ENCODE measurements around the gene STOML2. TPM values are rescaled to one million over a fixed set of nuclear protein-coding genes. Genes with fewer than 3 reads are reported as not detected.

STOML2 gene
- total RNA-seq, 1 donor from 2014 or later: 186 TPM

- no peaks in the 10 kb centered on the region for H3K9me3 Mint-ChIP-seq
- no peaks in the 10 kb centered on the region for H3K27me3 Mint-ChIP-seq (ENCODE audit: low read depth)
- peaks cover 35% of the 10 kb centered on the region for H3K4me1 Mint-ChIP-seq
- TF ChIP-seq CTCF (conservative IDR thresholded peaks at IDR 0.05): no peak
- no peaks in the 10 kb centered on the region for H3K36me3 Mint-ChIP-seq (ENCODE audit: low read depth)
- no peak for DNase-seq (ENCODE audit: low read depth, low spot score)
- no peak overlapping the region for H3K27ac Mint-ChIP-seq (ENCODE audit: unreplicated experiment)
- H3K4me3 Mint-ChIP-seq: peak overlapping the region; percentile 60
These were observed 5.4 kb downstream of the STOML2 start for GRCh38 chr9:35097573-35097972.

- no peaks in the 10 kb centered on the region for H3K9me3 Mint-ChIP-seq
- peak within 1 kb of the TSS; percentile 91 for H3K4me3 Mint-ChIP-seq
- peak; percentile 80 for TF ChIP-seq CTCF (conservative IDR thresholded peaks at IDR 0.05)
- no peaks in the 10 kb centered on the region for H3K27me3 Mint-ChIP-seq (ENCODE audit: low read depth)
- peak within 1 kb of the TSS; percentile 91 for H3K27ac Mint-ChIP-seq (ENCODE audit: unreplicated experiment)
- DNase-seq (ENCODE audit: low read depth, low spot score): peak; percentile 82
- peaks cover 24% of the 10 kb centered on the region for H3K4me1 Mint-ChIP-seq
- H3K36me3 Mint-ChIP-seq (ENCODE audit: low read depth): no peaks in the 10 kb centered on the region
These were observed 6.7 kb downstream of the STOML2 start, which contains the start of gene PIGO for GRCh38 chr9:35096035-35096849. Gene PIGO, minus strand, starts transcription at chr9:35096591. Its CDS starts 1,026 bp downstream, at chr9:35095565.

- H3K4me1 Mint-ChIP-seq: peaks cover 13% of the 10 kb centered on the region
- no peak for DNase-seq (ENCODE audit: low read depth, low spot score)
- TF ChIP-seq CTCF (conservative IDR thresholded peaks at IDR 0.05): no peak
- H3K27me3 Mint-ChIP-seq (ENCODE audit: low read depth): no peaks in the 10 kb centered on the region
- H3K9me3 Mint-ChIP-seq: no peaks in the 10 kb centered on the region
- no peak overlapping the region for H3K4me3 Mint-ChIP-seq
- H3K36me3 Mint-ChIP-seq (ENCODE audit: low read depth): no peaks in the 10 kb centered on the region
- no peak overlapping the region for H3K27ac Mint-ChIP-seq (ENCODE audit: unreplicated experiment)
These were observed 11.4 kb downstream of the STOML2 start for GRCh38 chr9:35091536-35091935.

- DNase-seq (ENCODE audit: low read depth, low spot score): no peak
- no peak for TF ChIP-seq CTCF (conservative IDR thresholded peaks at IDR 0.05)
- Mint-ChIP-seq H3K9me3 (no peaks in the 10 kb centered on the region), H3K4me1 (no peaks in the 10 kb centered on the region), H3K36me3 (ENCODE audit: low read depth) (no peaks in the 10 kb centered on the region), H3K27me3 (ENCODE audit: low read depth) (no peaks in the 10 kb centered on the region), H3K27ac (ENCODE audit: unreplicated experiment) (no peak overlapping the region), H3K4me3 (no peak overlapping the region)
These were observed 13.5 kb downstream of the STOML2 start for GRCh38 chr9:35089434-35089833.

GRCh38 chr9:35085078-35085477, 17.9 kb downstream of the STOML2 start:
- Mint-ChIP-seq H3K4me1 (peaks cover 3% of the 10 kb centered on the region), H3K36me3 (ENCODE audit: low read depth) (no peaks in the 10 kb centered on the region), H3K4me3 (no peak overlapping the region), H3K27ac (ENCODE audit: unreplicated experiment) (no peak overlapping the region), H3K9me3 (no peaks in the 10 kb centered on the region), H3K27me3 (ENCODE audit: low read depth) (no peaks in the 10 kb centered on the region)
- no peak for TF ChIP-seq CTCF (conservative IDR thresholded peaks at IDR 0.05)
- no peak for DNase-seq (ENCODE audit: low read depth, low spot score)

Data from neural crest cell (in vitro differentiated cells).